Bronchial epithelial cell (primary cell): ENCODE results near the gene ADGRF4. TPM values are rescaled to one million over a fixed set of nuclear protein-coding genes. Genes with fewer than 3 reads are reported as not detected.

Experiments
- DNase-seq: peaks from one replicate; pipeline ENCODE4 v3.0.0-alpha.2; 2010; ENCODE audit warnings: low read depth
- FAIRE-seq: peaks from 2 replicates; lab custom pipeline; 2011; peaks lifted over from hg19 to GRCh38; lab: Jason Lieb, UNC
- H3K27me3 ChIP-seq: 2 replicates; pipeline ENCODE4 v1.5.1; 2011; ENCODE audit warnings: low read length; ENCODE audit not compliant: control insufficient read depth, insufficient read depth
- H3K36me3 ChIP-seq: 2 replicates; pipeline ENCODE4 v1.5.1; 2011; ENCODE audit warnings: low read length; ENCODE audit not compliant: control insufficient read depth, insufficient read depth
- H3K4me3 ChIP-seq: 2 replicates; pipeline ENCODE4 v1.5.1; 2011; ENCODE audit warnings: mild to moderate bottlenecking, low read depth, low read length, control low read depth
- CTCF ChIP-seq: IDR thresholded peaks from 2 replicates; pipeline ENCODE4 v1.5.1; 2011; ENCODE audit warnings: mild to moderate bottlenecking, moderate library complexity, low read length, control low read depth, inconsistent platforms; ENCODE audit not compliant: insufficient read depth, severe bottlenecking
- total RNA-seq: library from RNA; depleted of rRNA; stranded (reverse); fragments of >200 nt; gene quantifications from 2 replicates; pipeline ENCODE4 v1.2.1, GENCODE V29; 2014

Gene ADGRF4
- total RNA-seq, 1 donor from 2014 or later = 17.9 TPM

- no peak for FAIRE-seq
- no peak for TF ChIP-seq CTCF
- peaks cover 14% of the 10 kb centered on the region for H3K36me3 ChIP-seq
Observed at GRCh38 chr6:47716207-47716606, 17.8 kb downstream of the ADGRF4 start.

GRCh38 chr6:47718571-47718970, 20.2 kb downstream of the ADGRF4 start:
- DNase-seq (no peak), FAIRE-seq (no peak)
- Histone ChIP-seq H3K36me3 (peaks cover 10% of the 10 kb centered on the region), H3K4me3 (no peak overlapping the region), H3K27me3 (no peaks in the 10 kb centered on the region)
- no peak for TF ChIP-seq CTCF

More at GRCh38 chr6:47716207-47716606, 17.8 kb downstream of the ADGRF4 start:
- DNase-seq = no peak
- no peaks in the 10 kb centered on the region for H3K27me3 ChIP-seq
- no peak overlapping the region for H3K4me3 ChIP-seq

GRCh38 chr6:47721189-47721588, 22.8 kb downstream of the ADGRF4 start:
- no peak for FAIRE-seq
- DNase-seq = no peak
- no peaks in the 10 kb centered on the region for H3K27me3 ChIP-seq
- peaks cover 4% of the 10 kb centered on the region for H3K36me3 ChIP-seq
- no peak overlapping the region for H3K4me3 ChIP-seq
- TF ChIP-seq CTCF = no peak

GRCh38 chr6:47722194-47722593, 23.8 kb downstream of the ADGRF4 start:
- no peak for TF ChIP-seq CTCF
- no peak for DNase-seq
- Histone ChIP-seq H3K4me3 (no peak overlapping the region), H3K36me3 (peaks cover 4% of the 10 kb centered on the region), H3K27me3 (no peaks in the 10 kb centered on the region)
- no peak for FAIRE-seq

- FAIRE-seq = no peak
- DNase-seq = no peak
- no peak for TF ChIP-seq CTCF
Observed at GRCh38 chr6:47724300-47724699, 25.9 kb downstream of the ADGRF4 start.

GRCh38 chr6:47727391-47727790, 29.0 kb downstream of the ADGRF4 start:
- no peak for FAIRE-seq
- no peak overlapping the region for H3K4me3 ChIP-seq
- no peaks in the 10 kb centered on the region for H3K36me3 ChIP-seq
- no peaks in the 10 kb centered on the region for H3K27me3 ChIP-seq
- no peak for DNase-seq
- no peak for TF ChIP-seq CTCF

More at GRCh38 chr6:47724300-47724699, 25.9 kb downstream of the ADGRF4 start:
- Histone ChIP-seq H3K4me3 (no peak overlapping the region), H3K36me3 (peaks cover 1% of the 10 kb centered on the region), H3K27me3 (no peaks in the 10 kb centered on the region)
